Stimulated activated CD4-positive, alpha-beta T cell treated with anti-CD3 and anti-CD28 coated beads, Interleukin-4, amount 100 ng/mL, for 48 hours (primary cell): ENCODE measurements around the gene CATSPERE.
"Not testable (repeated sequence)": the region's sequence is repeated elsewhere in the genome, so short reads cannot be mapped to it uniquely, and the experiment has no call there.

ENCODE experiments used
- DNase-seq, 2 donors: peaks; one replicate each; pipeline ENCODE4 v3.0.0-alpha.2; 2020; ENCODE audit warnings: low read depth in 2 of 2

CATSPERE gene

GRCh38 chr1:244664353-244664752, 203.3 kb downstream of the CATSPERE start:
- DNase-seq: no peak

GRCh38 chr1:244665771-244666217, 204.7 kb downstream of the CATSPERE start:
- no peak for DNase-seq

GRCh38 chr1:244666672-244667418, 205.8 kb downstream of the CATSPERE start:
- DNase-seq: not testable (repeated sequence)

- DNase-seq: no peak
These were observed 206.7 kb downstream of the CATSPERE start for GRCh38 chr1:244667797-244668196.

GRCh38 chr1:244672946-244673682, 212.0 kb downstream of the CATSPERE start:
- no peak for DNase-seq

- DNase-seq: no peak
These were observed 213.4 kb downstream of the CATSPERE start for GRCh38 chr1:244674446-244674845.

GRCh38 chr1:244675167-244675566, 214.1 kb downstream of the CATSPERE start:
- DNase-seq: no peak

GRCh38 chr1:244678697-244679096, 217.6 kb downstream of the CATSPERE start:
- DNase-seq: no peak

- DNase-seq: no peak
These were observed 219.6 kb downstream of the CATSPERE start for GRCh38 chr1:244680667-244681066.

GRCh38 chr1:244682087-244682486, 221.0 kb downstream of the CATSPERE start:
- not testable (repeated sequence) for DNase-seq
